GM20431 (cell line): ENCODE measurements around the gene TGFA.

ENCODE experiments used
- in situ Hi-C: fragments of 300-500 bp; cut with MseI, MboI; formaldehyde crosslinking; loops from one replicate; pipeline ENCODE4 v1.15.0; 2020; ENCODE audit warnings: low sequenced_read_pairs; ENCODE audit not compliant: unreplicated experiment

TGFA gene

DNA sequence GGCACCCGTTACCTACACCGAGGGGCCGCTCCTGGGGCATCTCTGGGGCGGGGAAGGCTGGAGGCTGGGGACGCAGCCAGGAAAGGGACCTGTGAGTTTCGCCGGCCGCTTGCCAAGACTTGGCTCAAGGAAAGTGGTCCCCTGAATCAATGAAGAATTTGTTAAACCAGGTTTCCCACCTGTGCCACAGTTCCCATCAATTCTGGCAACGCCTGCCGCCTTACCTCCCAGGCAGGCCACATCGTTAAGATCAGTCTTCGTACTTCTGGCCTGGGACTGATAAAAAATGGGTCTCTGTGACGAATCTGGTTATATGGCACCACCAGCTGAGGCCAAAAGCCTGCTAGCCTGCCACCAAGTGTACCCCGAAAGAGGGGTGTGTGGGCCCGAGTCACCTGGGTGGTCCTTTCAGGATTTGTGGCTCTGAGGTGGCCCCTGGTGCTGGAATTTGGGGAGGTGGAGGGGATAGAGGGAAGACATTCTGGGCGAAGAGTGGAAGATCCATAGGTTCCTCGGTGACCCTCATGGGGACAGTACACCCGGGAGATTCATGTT is 789 bp upstream of the TGFA start:
- in situ Hi-C loops: no loop called here

DNA sequence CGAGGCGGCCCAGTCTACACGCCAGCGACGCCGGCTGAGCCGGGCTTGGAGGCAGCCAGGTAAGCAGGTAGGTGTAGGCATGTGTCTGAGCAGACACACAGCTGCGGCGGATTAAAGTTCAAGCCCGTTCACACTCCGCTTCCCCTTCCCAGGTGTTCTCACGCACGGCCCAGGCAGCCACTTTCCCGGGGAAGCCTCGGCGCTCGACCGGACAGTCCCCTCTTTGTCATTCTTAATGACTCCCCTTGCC is 367 bp downstream of the TGFA start:
- in situ Hi-C loops: no loop called here

DNA sequence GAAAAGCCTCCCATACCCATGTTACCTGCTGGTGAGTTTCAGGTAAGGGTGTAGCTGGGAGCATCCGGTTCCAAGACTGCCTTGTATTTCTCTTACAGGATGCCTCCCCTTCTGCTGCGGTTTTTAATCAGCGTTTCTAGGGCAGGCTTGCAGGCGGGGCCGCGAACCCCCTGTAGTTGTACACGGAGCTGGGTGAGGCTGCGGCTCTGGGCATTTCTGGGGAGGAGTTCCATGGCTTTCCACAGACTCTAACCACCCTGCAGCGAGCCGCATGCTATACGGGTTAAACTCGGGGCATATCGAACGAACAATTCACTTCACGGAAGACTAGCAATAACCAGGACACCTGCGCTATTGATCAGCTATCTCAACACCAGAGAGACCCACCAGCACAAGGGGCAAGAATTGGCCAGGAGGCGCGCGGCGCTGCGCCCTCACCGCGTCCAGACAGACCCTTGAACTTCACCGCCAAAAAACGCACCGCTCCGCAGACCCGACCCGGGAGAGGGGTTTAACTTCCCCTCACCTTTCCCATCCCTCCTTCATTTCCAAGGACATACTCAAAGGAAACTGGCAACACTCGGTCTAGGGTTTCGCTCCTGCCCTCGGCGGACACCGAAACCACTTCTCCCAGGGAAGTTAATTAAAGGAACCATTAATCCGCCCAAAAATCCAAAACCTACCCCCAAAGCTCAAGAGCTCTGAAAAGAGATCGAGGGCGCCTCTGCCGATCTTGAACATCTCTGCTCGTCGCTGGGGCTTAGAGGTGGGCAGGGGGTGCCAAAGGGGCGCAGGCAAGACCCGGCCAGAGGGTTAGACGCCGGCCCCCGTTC is 909 bp downstream of the TGFA start:
- in situ Hi-C loops: no loop called here

DNA sequence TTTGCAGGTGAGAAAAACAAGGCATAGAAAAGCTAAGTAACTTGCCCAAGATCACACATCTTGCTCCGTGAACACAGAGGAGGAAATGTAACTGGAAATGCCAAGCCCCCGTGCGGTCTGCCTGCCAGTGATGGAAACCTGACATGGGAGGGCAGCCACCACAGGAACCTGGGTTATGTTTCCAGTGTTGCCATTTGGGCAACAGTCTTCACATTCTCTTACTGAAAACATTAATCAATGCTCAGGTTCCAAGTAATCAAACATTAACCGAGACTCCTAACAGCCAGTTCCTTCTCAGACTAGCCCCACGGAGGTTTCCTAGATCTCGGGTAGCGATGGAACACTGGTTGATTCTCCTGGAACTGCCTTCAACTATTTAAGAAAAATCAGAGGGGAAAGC is 2.5 kb downstream of the TGFA start:
- in situ Hi-C loops: no loop called here

DNA sequence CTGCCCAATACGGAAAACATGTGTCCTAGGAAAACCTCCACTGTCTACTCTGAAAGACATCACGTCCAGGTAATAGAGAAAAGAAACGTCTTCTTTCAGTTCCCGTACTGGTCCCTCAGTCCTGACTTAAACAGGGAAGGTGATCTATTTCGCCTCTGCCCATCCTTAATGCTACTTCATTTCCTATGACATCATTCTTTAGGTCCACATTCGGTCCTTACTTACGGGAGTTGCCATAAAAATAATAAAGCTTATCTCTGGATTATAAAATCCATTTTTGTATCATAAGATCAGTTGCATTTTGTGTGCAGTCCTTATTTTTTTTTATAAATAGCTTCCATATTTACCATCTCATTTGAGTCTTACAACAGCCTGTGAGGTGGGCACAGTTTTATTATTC is 3.7 kb downstream of the TGFA start:
- in situ Hi-C loops: no loop called here

DNA sequence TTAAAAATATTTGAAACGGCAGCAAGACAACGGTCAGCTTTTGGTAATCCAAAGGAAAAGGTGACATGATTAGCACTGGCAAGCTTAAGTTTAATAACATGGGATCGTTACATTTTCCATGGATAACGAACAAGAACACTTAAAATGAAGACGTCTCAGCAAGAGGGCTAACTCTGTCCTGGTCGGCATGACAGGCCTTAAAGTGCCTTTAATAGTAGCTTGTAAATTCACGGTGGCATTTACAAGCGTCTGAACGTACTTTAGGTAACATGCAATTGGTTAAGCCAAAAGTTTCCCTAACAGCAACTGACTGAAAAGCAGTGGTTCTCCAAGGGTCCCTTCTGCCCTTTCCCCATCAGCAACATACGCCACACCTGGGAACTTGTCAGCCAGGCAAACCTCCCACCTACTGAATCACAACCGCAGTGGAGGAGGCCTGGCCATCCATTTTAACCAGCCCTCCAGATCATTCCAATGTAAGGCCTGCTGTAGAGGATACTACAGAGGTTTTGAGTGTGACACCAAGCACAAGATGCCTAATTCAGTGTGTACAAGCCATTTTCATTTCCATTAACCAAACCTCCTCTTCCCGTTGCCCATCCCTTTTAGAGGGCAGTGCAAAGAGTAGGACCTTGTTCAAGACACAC is 4.4 kb downstream of the TGFA start:
- in situ Hi-C loops: no loop called here

DNA sequence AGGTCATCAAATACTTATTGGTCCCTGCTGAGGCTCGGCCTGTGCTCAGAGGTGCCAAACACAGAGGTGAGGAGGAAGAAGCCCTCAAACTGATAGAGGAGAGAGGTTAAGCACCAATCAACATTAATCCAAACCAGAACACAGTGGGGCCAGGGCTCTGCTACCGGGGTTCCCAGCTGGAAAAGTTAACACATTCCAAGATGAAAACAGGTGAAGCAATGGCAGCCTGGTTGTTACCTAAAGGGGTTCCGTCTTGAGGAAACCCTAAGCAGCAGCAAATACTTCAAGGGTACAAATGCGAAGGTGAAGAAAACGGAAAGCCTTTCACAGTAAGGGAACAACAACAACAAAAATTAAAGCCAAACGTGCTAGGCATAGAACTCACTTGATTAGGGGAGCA is 5.4 kb downstream of the TGFA start:
- in situ Hi-C loops: no loop called here

DNA sequence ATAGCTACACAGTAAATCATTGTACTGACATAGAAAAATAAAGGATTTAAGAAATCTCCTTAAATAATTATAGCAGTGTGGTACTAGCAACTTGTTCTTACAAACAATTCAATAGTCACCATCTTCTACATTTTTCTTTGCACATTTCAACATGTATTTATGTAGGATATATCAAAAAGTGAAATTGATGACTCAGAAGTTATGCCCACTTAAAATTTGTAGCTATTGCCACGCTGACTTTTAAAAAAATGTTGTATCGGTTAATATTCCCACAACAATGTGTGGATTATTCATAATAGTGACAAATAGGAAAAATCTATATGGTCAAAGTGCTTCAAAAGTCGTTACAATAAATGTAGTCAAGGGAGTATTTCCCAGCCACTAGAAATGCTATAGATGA is 6.7 kb downstream of the TGFA start:
- in situ Hi-C loops: no loop called here

DNA sequence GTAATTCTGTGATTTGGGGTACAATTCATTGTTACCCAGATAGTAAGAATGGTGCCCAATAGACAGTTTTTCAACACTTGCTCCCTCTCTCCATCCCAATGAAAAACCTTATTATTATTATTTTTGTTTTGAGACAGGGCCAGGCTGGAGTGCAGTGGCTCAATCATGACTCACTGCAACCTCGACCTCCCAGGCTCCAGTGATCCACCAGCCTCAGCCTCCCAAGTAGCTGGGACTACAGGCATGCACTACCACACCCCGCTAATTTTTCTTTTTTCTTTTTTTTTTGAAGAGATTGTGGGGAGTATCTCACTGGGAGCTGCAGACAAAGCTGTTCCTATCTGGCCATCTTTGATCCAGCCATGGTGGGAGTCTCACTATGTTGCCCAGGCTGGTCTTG is 7.2 kb downstream of the TGFA start:
- in situ Hi-C loops: no loop called here

DNA sequence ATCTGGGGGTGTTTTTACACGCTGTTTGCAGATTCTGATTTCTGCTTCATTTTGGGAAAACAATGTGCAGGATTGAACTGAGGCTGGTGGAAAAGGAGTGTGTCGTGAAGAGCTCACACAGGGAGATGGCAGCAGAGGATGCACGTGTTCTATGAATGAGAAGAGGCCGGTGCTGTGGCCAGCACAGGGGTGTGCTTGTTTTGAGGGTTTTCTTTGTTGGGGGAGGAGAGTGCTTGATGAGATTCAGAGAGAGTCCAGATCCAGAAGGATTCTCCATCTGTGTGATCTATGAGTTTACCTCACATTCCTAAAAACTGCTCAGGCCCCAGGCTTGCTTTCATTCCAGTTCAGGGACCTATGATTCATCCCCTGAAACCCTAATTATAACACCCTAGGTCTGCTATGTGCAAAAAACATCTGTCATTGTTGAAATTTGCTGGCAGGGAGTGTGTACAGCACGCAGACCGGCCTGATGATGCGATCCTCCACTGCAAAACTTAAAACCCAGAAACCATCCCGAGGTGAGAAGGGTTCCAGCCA is 12.1 kb downstream of the TGFA start:
- in situ Hi-C loops: no loop called here

DNA sequence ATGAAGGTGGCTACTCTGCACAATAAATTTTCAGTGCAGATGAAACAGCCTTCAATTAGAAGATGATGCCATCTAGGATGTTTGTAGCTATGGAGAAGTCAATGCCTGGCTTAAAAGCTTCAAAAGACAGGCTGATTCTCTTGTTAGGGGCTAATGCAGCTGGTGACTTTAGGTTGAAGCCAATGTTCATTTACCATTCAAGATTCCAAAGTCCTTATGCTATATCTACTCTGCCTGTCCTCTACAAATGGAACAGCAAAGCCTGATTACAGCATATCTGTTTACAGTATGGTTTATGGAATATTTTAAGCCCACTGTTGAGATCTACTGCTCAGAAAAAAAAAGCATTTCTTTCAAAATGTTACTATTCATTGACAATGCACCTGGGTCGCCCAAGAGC is 15.8 kb downstream of the TGFA start:
- in situ Hi-C loops: no loop called here

DNA sequence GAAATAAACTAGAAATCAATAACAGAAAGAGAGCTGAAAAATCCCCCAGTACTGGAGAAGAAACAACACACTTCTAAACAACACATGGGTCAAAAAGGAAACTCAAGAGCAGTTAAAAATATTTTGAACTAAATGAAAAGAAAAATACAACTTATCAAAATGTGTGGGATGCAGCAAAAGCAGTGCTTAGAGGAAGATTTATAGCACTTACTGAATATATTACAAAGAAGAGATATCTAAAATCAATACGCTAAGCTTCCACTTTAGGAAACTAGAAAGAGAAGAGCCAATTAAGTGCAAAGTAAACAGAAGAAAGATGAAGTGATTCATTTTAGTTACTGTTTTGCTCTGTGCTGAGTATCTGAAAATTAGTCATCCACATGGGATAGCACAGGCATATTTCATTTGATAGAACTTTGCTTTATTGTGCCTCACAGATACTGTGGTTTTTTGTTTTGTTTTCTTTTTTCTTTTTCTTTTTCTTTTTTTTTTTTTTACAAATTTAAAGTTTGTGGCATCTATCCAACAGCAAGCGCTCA is 17.0 kb downstream of the TGFA start:
- in situ Hi-C loops: no loop called here

DNA sequence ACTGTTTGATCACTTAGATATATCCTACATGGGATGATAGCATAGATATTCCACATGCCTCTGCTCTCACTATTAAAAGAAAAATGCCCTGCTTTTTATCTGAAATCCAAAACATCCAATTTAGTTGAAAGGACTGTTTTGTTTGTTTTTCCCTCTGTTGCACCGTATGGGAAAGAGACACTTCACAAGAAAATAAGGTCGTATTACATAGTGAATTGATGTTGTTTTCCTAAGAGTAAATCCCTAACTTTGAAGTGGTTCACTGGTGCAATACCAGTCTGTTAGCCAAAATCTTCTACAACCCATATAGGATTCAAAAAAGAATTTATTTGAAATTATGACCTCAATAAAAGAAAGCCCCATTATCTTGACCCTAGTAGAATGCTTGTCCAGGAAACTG is 18.1 kb downstream of the TGFA start:
- in situ Hi-C loops: no loop called here

DNA sequence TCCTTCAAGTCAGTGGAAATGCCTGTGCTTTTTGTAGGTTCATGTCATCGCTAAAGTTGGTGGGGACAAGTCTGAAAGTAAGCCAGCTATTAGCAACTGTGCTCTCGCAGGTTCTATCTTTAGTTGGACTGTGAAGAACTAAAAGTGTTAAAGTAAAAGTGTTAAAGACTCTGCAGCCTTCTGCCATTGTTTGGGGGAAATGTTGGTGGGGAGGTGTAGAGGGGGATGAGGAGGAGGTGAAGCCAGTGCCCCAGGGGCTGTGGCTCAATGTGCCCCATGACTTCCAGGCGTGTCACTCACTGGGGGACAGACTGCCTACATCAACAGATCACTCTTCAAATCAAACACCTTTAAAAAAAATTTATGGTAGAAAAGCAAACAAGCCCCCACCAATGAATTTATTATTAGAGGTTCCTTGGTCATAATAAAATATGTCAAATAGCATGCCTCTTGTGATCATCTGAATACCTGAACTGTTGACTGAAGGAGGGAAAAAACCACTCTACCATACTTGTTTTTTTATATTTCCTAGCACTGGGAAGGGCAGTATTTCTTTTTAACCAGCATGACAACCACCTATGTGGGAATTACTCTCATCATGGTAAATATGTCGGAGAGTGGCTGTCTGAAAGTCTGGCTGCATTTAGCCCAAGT is 19.3 kb downstream of the TGFA start:
- in situ Hi-C loops: no loop called here

DNA sequence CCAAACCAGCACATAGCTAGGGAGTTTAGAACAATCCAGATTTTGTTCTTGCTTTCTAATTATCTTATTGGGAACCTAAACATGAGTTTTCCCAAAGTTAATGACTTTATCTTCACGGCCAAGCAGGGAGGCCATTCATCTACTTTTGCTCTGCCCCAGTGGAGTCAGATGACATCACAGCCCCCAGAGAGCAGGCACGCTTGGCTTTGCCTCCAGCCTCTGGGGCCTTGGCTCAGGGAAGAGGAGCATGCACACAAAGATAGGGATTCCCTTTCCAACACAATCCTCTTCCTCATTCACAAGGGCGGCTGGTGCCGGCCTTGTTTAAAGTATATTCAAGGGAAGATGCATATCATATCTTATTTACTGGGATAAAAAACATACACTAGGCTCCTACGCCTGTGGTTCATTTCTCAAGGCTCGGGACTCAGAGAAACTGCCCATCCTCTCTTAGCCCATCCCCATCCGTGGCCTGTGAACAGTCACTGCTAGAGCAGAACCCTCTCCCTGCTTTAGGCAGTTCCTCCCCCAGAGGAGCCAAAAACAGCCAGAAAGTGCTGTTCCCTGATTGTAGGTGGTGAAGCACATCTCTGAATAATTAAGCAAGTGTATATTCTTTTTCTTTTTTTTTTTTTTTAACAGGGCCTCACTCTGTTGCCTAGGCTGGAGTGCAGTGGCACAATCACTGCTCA is 21.2 kb downstream of the TGFA start:
- in situ Hi-C loops: no loop called here

DNA sequence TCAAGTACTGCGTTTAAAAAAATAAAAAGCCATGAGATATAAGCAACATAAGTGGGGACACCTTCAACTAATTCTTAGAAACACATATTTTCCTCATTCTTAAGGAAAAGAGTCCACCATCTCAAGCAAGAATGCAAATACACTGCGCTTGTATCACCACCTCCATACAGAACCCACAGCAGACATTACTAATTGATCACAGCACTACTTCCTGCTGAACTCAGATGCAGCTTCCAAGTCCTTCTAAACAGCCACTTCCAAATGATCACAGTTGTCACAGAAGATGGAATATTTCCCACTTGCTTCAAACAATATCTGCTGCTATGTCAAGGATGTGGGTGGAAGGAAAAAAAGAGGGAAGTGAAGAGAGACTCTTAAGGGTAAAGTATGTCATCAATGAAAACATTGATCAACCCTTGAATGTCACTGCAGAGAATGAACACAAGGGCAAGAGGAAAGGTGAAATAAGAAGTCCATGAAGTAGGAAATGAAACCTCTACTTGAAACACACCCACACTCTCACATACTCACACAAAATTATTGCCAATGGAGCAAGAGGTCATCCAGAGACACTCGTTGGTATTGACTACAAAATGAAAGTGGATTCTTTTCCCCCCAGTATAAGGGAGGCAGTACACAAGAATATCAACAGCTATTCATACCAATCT is 22.1 kb downstream of the TGFA start:
- in situ Hi-C loops: no loop called here

DNA sequence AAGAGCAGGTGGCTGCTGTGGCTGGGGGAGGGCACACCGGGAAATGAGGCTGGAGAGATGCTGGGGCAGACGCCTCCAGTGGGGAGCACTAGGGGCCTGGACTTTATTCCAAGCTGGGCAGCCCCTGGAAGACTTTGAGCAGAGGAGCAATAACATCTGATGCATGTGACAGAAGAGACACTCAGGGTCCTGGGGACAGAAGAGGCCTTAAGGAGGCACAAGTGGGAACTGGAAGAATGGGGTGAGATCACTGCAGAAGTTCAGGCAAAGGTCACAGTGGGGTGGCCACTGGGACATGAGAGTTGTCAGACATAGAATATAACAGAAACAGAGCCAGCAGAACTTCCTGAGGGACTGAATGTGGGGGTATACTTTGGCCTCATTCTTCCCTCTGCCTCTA is 24.0 kb downstream of the TGFA start:
- in situ Hi-C loops: no loop called here

DNA sequence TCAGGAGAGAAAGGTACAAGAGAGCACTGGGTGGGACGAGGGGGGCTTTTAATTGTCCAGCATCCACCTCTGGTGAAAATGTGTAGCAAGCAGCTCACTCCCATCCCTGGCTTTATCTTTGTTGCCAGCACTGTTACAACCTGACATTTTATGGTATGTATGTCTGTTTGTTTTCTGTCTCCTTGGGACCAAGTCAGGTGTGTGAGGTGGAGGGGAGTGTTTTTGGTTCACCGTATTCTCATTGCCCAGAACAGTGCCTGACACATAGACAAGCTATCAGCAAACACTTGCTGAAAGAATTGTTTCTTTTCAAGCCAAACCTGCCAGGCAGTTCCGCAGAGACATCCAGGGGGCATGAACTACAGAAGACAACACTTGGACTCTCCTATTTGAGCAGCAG is 24.7 kb downstream of the TGFA start:
- in situ Hi-C loops: no loop called here

DNA sequence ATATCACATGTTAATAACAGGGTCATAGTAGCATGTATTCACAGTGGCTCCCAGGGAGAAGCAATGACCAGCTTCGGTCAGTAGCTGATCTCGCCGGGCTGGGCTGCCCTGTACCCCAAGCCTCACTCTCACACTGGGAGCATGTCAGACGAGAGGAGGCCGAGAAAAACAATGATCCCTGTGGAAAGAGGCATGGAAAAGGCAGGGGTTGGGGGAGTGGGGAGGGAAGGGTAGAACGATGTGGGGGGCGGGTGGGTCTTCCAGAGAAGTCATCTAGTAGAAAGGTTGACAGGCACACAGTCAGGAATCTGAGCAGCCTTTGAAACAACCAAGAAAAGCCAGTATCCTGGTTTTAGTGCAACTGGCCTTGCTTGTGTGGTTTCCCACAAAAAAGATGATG is 25.4 kb downstream of the TGFA start:
- in situ Hi-C loops: no loop called here
